IPS-11a (cell line): Measurements from ENCODE around the gene NDUFAF2.
"Not testable (repeated sequence)": the region's sequence is repeated elsewhere in the genome, so short reads cannot be mapped to it uniquely, and the experiment has no call there.

Experiments used
- H3K4me3 ChIP-seq: one replicate; pipeline ENCODE4 v1.5.1; 2013; ENCODE audit warnings: low read depth, low read length, control low read depth

The NDUFAF2 gene

GRCh38 chr5:60992871-60993270 lies 47.9 kb downstream of the NDUFAF2 start:
- no peak overlapping the region for H3K4me3 ChIP-seq

- no peak overlapping the region for H3K4me3 ChIP-seq
These were observed 48.4 kb downstream of the NDUFAF2 start for GRCh38 chr5:60993425-60993824.

GRCh38 chr5:60993875-60994571 lies 49.0 kb downstream of the NDUFAF2 start:
- H3K4me3 ChIP-seq = no peak overlapping the region

- H3K4me3 ChIP-seq = no peak overlapping the region
These were observed 51.4 kb downstream of the NDUFAF2 start for GRCh38 chr5:60996368-60996767.

- H3K4me3 ChIP-seq = no peak overlapping the region
These were observed 52.7 kb downstream of the NDUFAF2 start for GRCh38 chr5:60997721-60998120.

- no peak overlapping the region for H3K4me3 ChIP-seq
These were observed 55.9 kb downstream of the NDUFAF2 start for GRCh38 chr5:61000887-61001286.

- no peak overlapping the region for H3K4me3 ChIP-seq
These were observed 56.6 kb downstream of the NDUFAF2 start for GRCh38 chr5:61001647-61002046.

- no peak overlapping the region for H3K4me3 ChIP-seq
These were observed 57.8 kb downstream of the NDUFAF2 start for GRCh38 chr5:61002611-61003355.

- no peak overlapping the region for H3K4me3 ChIP-seq
These were observed 59.4 kb downstream of the NDUFAF2 start for GRCh38 chr5:61004448-61004847.

- no peak overlapping the region for H3K4me3 ChIP-seq
These were observed 64.9 kb downstream of the NDUFAF2 start for GRCh38 chr5:61009907-61010306.

- no peak overlapping the region for H3K4me3 ChIP-seq
These were observed 65.8 kb downstream of the NDUFAF2 start for GRCh38 chr5:61010467-61011454.

GRCh38 chr5:61018062-61018461 lies 73.1 kb downstream of the NDUFAF2 start:
- no peak overlapping the region for H3K4me3 ChIP-seq

GRCh38 chr5:61019642-61020041 lies 74.6 kb downstream of the NDUFAF2 start:
- no peak overlapping the region for H3K4me3 ChIP-seq

- H3K4me3 ChIP-seq = no peak overlapping the region
These were observed 75.4 kb downstream of the NDUFAF2 start for GRCh38 chr5:61020415-61020814.

- H3K4me3 ChIP-seq = no peak overlapping the region
These were observed 78.1 kb downstream of the NDUFAF2 start for GRCh38 chr5:61023131-61023530.

GRCh38 chr5:61026004-61026403 lies 81.0 kb downstream of the NDUFAF2 start:
- H3K4me3 ChIP-seq = no peak overlapping the region

GRCh38 chr5:61028382-61028781 lies 83.4 kb downstream of the NDUFAF2 start:
- no peak overlapping the region for H3K4me3 ChIP-seq

GRCh38 chr5:61029456-61030162 lies 84.6 kb downstream of the NDUFAF2 start:
- H3K4me3 ChIP-seq = no peak overlapping the region

GRCh38 chr5:61030163-61030482 lies 85.1 kb downstream of the NDUFAF2 start:
- no peak overlapping the region for H3K4me3 ChIP-seq

GRCh38 chr5:61031301-61031700 lies 86.3 kb downstream of the NDUFAF2 start:
- not testable (repeated sequence) for H3K4me3 ChIP-seq

- no peak overlapping the region for H3K4me3 ChIP-seq
These were observed 99.5 kb downstream of the NDUFAF2 start for GRCh38 chr5:61044545-61044944.
